ENCODE results near the gene HACE1. TPM values are rescaled to one million over a fixed set of nuclear protein-coding genes. Genes with fewer than 3 reads are reported as not detected.
"Not testable (repeated sequence)": the region's sequence is repeated elsewhere in the genome, so short reads cannot be mapped to it uniquely, and the experiment has no call there.

HACE1 gene
- total and polyA plus RNA-seq, 10 donors = 3.8 to 17.3 (median 13.0) TPM

DNA sequence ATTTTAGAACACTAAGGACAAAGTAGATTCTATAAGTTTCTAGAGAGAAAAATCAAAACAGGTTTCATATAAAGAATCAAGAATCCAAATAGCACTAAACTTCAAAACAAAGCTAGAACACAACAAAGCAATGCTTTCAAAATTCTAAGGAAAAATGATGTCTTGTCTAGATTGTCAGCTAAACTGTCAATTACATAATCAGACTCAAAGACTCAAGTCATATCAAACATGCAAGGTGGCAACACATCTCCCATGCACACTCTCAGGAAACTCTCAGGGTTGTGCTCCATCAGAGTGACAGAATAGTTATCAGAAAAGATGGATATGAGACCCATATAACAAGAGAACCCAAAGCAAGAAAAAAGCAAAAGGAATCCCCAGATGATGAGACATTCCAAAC lies 23.9 kb downstream of the HACE1 start:
- DNase-seq = no peak
- Histone ChIP-seq H3K36me3 (peaks cover 0 to 56% (median 14%) of the 10 kb centered on the region in 6 donors), H3K27ac (no peak overlapping the region), H3K27me3 (replicated peaks in 1 of 7) (no peaks in the 10 kb centered on the region), H3K4me3 (no peak overlapping the region), H3K4me1 (no peaks in the 10 kb centered on the region), H3K9me3 (no peaks in the 10 kb centered on the region)
- TF ChIP-seq, protein P1, sequence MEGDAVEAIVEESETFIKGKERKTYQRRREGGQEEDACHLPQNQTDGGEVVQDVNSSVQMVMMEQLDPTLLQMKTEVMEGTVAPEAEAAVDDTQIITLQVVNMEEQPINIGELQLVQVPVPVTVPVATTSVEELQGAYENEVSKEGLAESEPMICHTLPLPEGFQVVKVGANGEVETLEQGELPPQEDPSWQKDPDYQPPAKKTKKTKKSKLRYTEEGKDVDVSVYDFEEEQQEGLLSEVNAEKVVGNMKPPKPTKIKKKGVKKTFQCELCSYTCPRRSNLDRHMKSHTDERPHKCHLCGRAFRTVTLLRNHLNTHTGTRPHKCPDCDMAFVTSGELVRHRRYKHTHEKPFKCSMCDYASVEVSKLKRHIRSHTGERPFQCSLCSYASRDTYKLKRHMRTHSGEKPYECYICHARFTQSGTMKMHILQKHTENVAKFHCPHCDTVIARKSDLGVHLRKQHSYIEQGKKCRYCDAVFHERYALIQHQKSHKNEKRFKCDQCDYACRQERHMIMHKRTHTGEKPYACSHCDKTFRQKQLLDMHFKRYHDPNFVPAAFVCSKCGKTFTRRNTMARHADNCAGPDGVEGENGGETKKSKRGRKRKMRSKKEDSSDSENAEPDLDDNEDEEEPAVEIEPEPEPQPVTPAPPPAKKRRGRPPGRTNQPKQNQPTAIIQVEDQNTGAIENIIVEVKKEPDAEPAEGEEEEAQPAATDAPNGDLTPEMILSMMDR (IDR thresholded peaks at IDR 0.05 in 8 of 11, conservative IDR thresholded peaks at IDR 0.05 in 3 of 11) = no peak
- TF ChIP-seq POLR2A (IDR thresholded peaks at IDR 0.05) = no peak
- TF ChIP-seq POLR2AphosphoS5 (IDR thresholded peaks at IDR 0.05) = no peak
- intact Hi-C loops (cut with DNase I; ENCODE audit: low total_unique reads) = no loop called here

GRCh38 chr6:104829183-104829958 lies 30.3 kb downstream of the HACE1 start:
- no peak overlapping the region for H3K4me3 ChIP-seq
- DNase-seq = no peak
- no peak overlapping the region for H3K27ac ChIP-seq
- intact Hi-C loops (cut with DNase I; ENCODE audit: low total_unique reads) = no loop called here
- H3K9me3 ChIP-seq = peaks cover 0 to 6% (median 0%) of the 10 kb centered on the region in 8 donors
- H3K27me3 ChIP-seq (replicated peaks in 1 of 7) = no peaks in the 10 kb centered on the region
- peaks cover 0 to 64% (median 14%) of the 10 kb centered on the region in 6 donors for H3K36me3 ChIP-seq
- no peaks in the 10 kb centered on the region for H3K4me1 ChIP-seq
- 93 to 100% (median 96%) methylated on average over 1 of the region's 1 CpG for WGBS, 5 donors
- no peak for TF ChIP-seq POLR2AphosphoS5 (IDR thresholded peaks at IDR 0.05)
- TF ChIP-seq, protein P1 (IDR thresholded peaks at IDR 0.05 in 8 of 11, conservative IDR thresholded peaks at IDR 0.05 in 3 of 11) = no peak
- no peak for TF ChIP-seq POLR2A (IDR thresholded peaks at IDR 0.05)

- Histone ChIP-seq H3K9me3 (peaks cover 0 to 6% (median 0%) of the 10 kb centered on the region in 8 donors), H3K27me3 (replicated peaks in 1 of 7) (no peaks in the 10 kb centered on the region), H3K27ac (no peak overlapping the region), H3K4me1 (no peaks in the 10 kb centered on the region), H3K4me3 (no peak overlapping the region), H3K36me3 (peaks cover 0 to 64% (median 10%) of the 10 kb centered on the region in 6 donors)
- 45 to 63% (median 55%) methylated on average over 1 of the region's 1 CpG for WGBS, 5 donors
- intact Hi-C loops (cut with DNase I; ENCODE audit: low total_unique reads) = no loop called here
- TF ChIP-seq POLR2AphosphoS5 (IDR thresholded peaks at IDR 0.05) (no peak), POLR2A (IDR thresholded peaks at IDR 0.05) (no peak)
- TF ChIP-seq, protein P1 (IDR thresholded peaks at IDR 0.05 in 8 of 11, conservative IDR thresholded peaks at IDR 0.05 in 3 of 11) = no peak
- DNase-seq = no peak
These were observed 31.2 kb downstream of the HACE1 start for GRCh38 chr6:104828478-104828877.

GRCh38 chr6:104820820-104821219 lies 38.9 kb downstream of the HACE1 start:
- H3K4me1 ChIP-seq; intact Hi-C loops (cut with DNase I; ENCODE audit: low total_unique reads); H3K4me3 ChIP-seq; H3K27me3 ChIP-seq (replicated peaks in 1 of 7); DNase-seq; H3K27ac ChIP-seq: not testable (repeated sequence)
- 93 to 99% (median 95%) methylated on average over 4 of the region's 4 CpGs for WGBS, 5 donors
- Histone ChIP-seq H3K9me3 (peaks cover 0 to 12% (median 0%) of the 10 kb centered on the region in 8 donors), H3K36me3 (peaks cover 0 to 57% (median 2%) of the 10 kb centered on the region in 6 donors)

Measured in spleen (tissue), 11 donors.